ENCODE measurements around the gene HOXA1. TPM values are rescaled to one million over a fixed set of nuclear protein-coding genes. Genes with fewer than 3 reads are reported as not detected.

Gene HOXA1
- total and polyA plus RNA-seq, 2 of the 4 experiments (the other 2 are of a cell fraction) = 0.54 to 1.8 TPM

GRCh38 chr7:27053153-27053552, 42.6 kb downstream of the HOXA1 start:
- ChIA-PET CTCF (no interaction called here), POLR2A (ENCODE audit: unreplicated experiment) (no interaction called here)
- H3K4me3 ChIP-seq (ENCODE audit: insufficient read depth, low read depth, low read length) = no peak overlapping the region
- H2BK120ac ChIP-seq (ENCODE audit: low read depth, low read length) = no peak overlapping the region
- DNase-seq = no peak
- H3K23ac ChIP-seq (ENCODE audit: low read depth, low read length) = no peak overlapping the region
- no peak overlapping the region for H2AK9ac ChIP-seq (replicated peaks; ENCODE audit: low read depth, low read length, poor library complexity)
- no peaks in the 10 kb centered on the region for H3K9me3 ChIP-seq (ENCODE audit: control insufficient read depth, insufficient read depth, low read length)
- H4K91ac ChIP-seq (ENCODE audit: insufficient read depth, low read depth, low read length) = no peak overlapping the region
- H2BK15ac ChIP-seq (ENCODE audit: low read depth, low read length) = no peak overlapping the region
- H2AFZ ChIP-seq (replicated peaks; ENCODE audit: low read length, poor library complexity) = no peak overlapping the region
- intact Hi-C loops (cut with micrococcal nuclease) (no loop called here), dilution Hi-C loops (cut with HindIII; ENCODE audit: low sequenced_read_pairs, unreplicated experiment) (no loop called here), in situ Hi-C loops (cut with MboI; ENCODE audit: low sequenced_read_pairs) (no loop called here)
- no peak for ATAC-seq (ENCODE audit: low read depth)
- TF ChIP-seq CTCF (conservative IDR thresholded peaks at IDR 0.05; ENCODE audit: low read depth, low read length) = no peak
- no peak overlapping the region for H2BK5ac ChIP-seq (ENCODE audit: low read depth, low read length, poor library complexity, severe bottlenecking)
- H3K4ac ChIP-seq (ENCODE audit: low read depth, low read length) = no peak overlapping the region
- no peak overlapping the region for H2BK20ac ChIP-seq (ENCODE audit: low read depth, low read length)
- WGBS, 2 experiments (ENCODE audit: extremely low coverage in 2 of 2, insufficient read length in 1 of 2) = no CpG with 5 or more reads among the region's 3 CpGs
- H3K36me3 ChIP-seq (ENCODE audit: control insufficient read depth, insufficient read depth, low read length) = no peaks in the 10 kb centered on the region
- H3K4me1 ChIP-seq (ENCODE audit: control insufficient read depth, insufficient read depth, low read length) = no peaks in the 10 kb centered on the region
- H4K8ac ChIP-seq (ENCODE audit: low read depth in 2 of 2, low read length in 2 of 2) = no peak overlapping the region
- no TSS peak for BruUV-seq (replicated peaks)
- H3K56ac ChIP-seq (ENCODE audit: extremely low read depth, insufficient read depth, low read length) = no peak overlapping the region
- no peak overlapping the region for H3K14ac ChIP-seq (replicated peaks; ENCODE audit: low read depth, low read length)
- H3K9me1 ChIP-seq (ENCODE audit: insufficient read depth, low read length) = 0 out of 2 replicates have a peak, but pooled peaks cover 3% of the 10 kb centered on the region
- H3K27me3 ChIP-seq (ENCODE audit: control insufficient read depth, insufficient read depth, low read length) = no peaks in the 10 kb centered on the region
- H3K18ac ChIP-seq (ENCODE audit: low read depth, low read length) = no peak overlapping the region
- no peak overlapping the region for H2AK5ac ChIP-seq (ENCODE audit: low read depth, low read length)
- no peak overlapping the region for H4K5ac ChIP-seq (ENCODE audit: low read depth, low read length)
- H3K27ac ChIP-seq (ENCODE audit: insufficient read depth, low read length) = no peak overlapping the region
- H3K79me1 ChIP-seq (ENCODE audit: low read depth in 1 of 2, low read length in 2 of 2) = no peaks in the 10 kb centered on the region
- no peak overlapping the region for H3K9ac ChIP-seq (ENCODE audit: low read depth, low read length)
- no peak overlapping the region for H3K4me2 ChIP-seq (ENCODE audit: low read depth, low read length)
- H4K20me1 ChIP-seq (ENCODE audit: insufficient read depth, low read length) = no peaks in the 10 kb centered on the region

Data from IMR-90 (cell line).